PC-9 (cell line): ENCODE data around the gene SKI. TPM values are rescaled to one million over a fixed set of nuclear protein-coding genes. Genes with fewer than 3 reads are reported as not detected.

Experiments used
- BruUV-seq: library from RNA; stranded (reverse); fragments of 400-500 nt; replicated peaks from 2 replicates; lab custom pipeline; 2021; lab: Mats Ljungman, UMichigan
- CTCF ChIA-PET: fragments of 300-600 bp; sonication (Branson Sonifier 250); formaldehyde crosslinking; loops from one replicate; lab custom pipeline; 2022; ENCODE audit warnings: antibody characterized with exemption; lab: Charles Lee
- POLR2A ChIA-PET: fragments of 300-600 bp; sonication (Branson Sonifier 250); formaldehyde crosslinking; loops from one replicate; lab custom pipeline; 2022; ENCODE audit warnings: antibody characterized with exemption; ENCODE audit not compliant: unreplicated experiment; lab: Charles Lee
- DNase-seq, 2 experiments: peaks; one replicate each; pipeline versions ENCODE4 v3.0.0 to v3.0.0-alpha.2; 2015 to 2022; ENCODE audit warnings: mixed read lengths in 1 of 2
- H2AFZ ChIP-seq: fragments of 200-600 bp; sonication (generic); 2 replicates; pipeline ENCODE4 v1.8.1; 2017; ENCODE audit warnings: antibody characterized with exemption
- H3F3A ChIP-seq: fragments of 200-600 bp; sonication (generic); 2 replicates; pipeline ENCODE4 v1.8.1; 2017; ENCODE audit warnings: antibody characterized with exemption, mild to moderate bottlenecking, low read depth; ENCODE audit not compliant: insufficient read depth
- H3K27ac ChIP-seq: fragments of 200-600 bp; sonication (generic); 2 replicates; pipeline ENCODE4 v1.6.1; 2016; ENCODE audit warnings: mixed run types
- H3K27me3 ChIP-seq: fragments of 200-600 bp; sonication (generic); 2 replicates; pipeline ENCODE4 v1.6.1; 2016; ENCODE audit warnings: low read depth, mixed run types; ENCODE audit not compliant: insufficient read depth
- H3K36me3 ChIP-seq: fragments of 200-600 bp; sonication (generic); 2 replicates; pipeline ENCODE4 v1.6.1; 2016; ENCODE audit warnings: low read depth, mixed run types
- H3K4me1 ChIP-seq: fragments of 200-600 bp; sonication (generic); replicated peaks from 2 replicates; pipeline ENCODE4 v1.6.1; 2016; ENCODE audit warnings: mixed run types; ENCODE audit not compliant: insufficient read depth
- H3K4me2 ChIP-seq: fragments of 200-600 bp; sonication (generic); 2 replicates; pipeline ENCODE4 v1.6.1; 2017; ENCODE audit warnings: mixed run types
- H3K4me3 ChIP-seq: fragments of 200-600 bp; sonication (generic); 2 replicates; pipeline ENCODE4 v1.6.1; 2016; ENCODE audit warnings: mixed run types
- H3K79me2 ChIP-seq: fragments of 200-600 bp; sonication (generic); 2 replicates; pipeline ENCODE4 v1.6.1; 2017; ENCODE audit warnings: low read depth, mixed run types
- H3K9me2 ChIP-seq: fragments of 200-600 bp; sonication (generic); 2 replicates; pipeline ENCODE4 v1.8.1; 2017; ENCODE audit warnings: mild to moderate bottlenecking; ENCODE audit not compliant: insufficient read depth
- H3K9me3 ChIP-seq: fragments of 200-600 bp; sonication (generic); 2 replicates; pipeline ENCODE4 v1.8.1; 2016; ENCODE audit warnings: low read depth; ENCODE audit not compliant: insufficient read depth
- H4K20me1 ChIP-seq: fragments of 200-600 bp; sonication (generic); 2 replicates; pipeline ENCODE4 v1.8.1; 2017; ENCODE audit not compliant: insufficient read depth
- EZH2 ChIP-seq: fragments of 200-600 bp; sonication (generic); IDR thresholded peaks from 2 replicates; pipeline ENCODE4 v1.8.0; 2017; ENCODE audit warnings: antibody characterized with exemption, low read depth
- intact Hi-C: fragments of 100-400 bp; cut with micrococcal nuclease; formaldehyde crosslinking; loops from one replicate; pipeline ENCODE4 v1.10.0; 2022; ENCODE audit not compliant: unreplicated experiment
- total RNA-seq: library from RNA; stranded (reverse); gene quantifications from 2 replicates; pipeline ENCODE4 v1.2.3, GENCODE V29; 2021
- TF ChIP-seq, protein P1 (sequence below): fragments of 200-600 bp; sonication (generic); conservative IDR thresholded peaks from 2 replicates; pipeline ENCODE4 v1.6.1; 2017; ENCODE audit warnings: mixed run types, antibody characterized with exemption, mild to moderate bottlenecking, moderate library complexity

Gene SKI
- total RNA-seq, 1 experiment from 2014 or later, result 36.2 TPM

DNA sequence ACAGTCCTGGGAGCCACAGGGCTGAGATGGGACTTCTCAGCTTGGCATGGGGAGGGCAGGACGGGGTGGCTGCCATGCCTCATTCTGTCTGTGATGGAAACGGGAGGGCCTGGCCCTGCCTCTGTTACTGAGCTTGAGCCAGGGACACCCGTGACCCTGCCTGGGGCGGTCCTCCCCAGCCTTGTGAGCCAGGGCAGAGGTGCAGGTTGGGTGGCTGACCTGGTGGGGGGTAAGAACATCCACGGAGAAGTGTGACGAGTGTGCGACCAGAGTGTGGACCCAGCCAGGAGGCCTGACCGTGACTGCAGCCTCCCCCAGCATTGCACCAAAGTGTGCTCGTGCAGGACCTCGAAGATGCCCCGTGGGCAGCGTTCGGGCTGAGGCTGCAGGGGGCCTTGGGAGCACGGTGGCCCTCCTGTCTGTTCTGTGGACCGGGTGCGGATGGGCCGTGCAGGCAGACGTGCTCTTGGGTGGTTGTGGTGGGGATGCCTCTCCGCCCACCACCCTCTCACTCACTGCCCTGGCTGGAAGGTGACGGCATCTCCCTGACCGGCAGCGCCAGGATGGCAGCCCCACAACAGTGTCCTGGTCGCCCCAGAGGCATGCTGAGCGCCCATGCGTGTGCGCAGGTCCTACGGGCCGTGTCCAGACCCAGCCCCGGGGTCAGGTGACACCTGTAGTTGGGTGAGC is 45.4 kb downstream of the SKI start:
- BruUV-seq, result no TSS peak
- H3K79me2 ChIP-seq, result peaks cover 82% of the 10 kb centered on the region
- H3K4me3 ChIP-seq, result no peak overlapping the region
- H2AFZ ChIP-seq, result no peak overlapping the region
- H3K9me2 ChIP-seq, result no peaks in the 10 kb centered on the region
- no peaks in the 10 kb centered on the region for H3F3A ChIP-seq
- H3K36me3 ChIP-seq, result no peaks in the 10 kb centered on the region
- ChIA-PET POLR2A (no interaction called here), CTCF (no interaction called here)
- H3K4me2 ChIP-seq, result no peak overlapping the region
- peaks cover 77% of the 10 kb centered on the region for H4K20me1 ChIP-seq
- TF ChIP-seq EZH2, result no peak
- TF ChIP-seq, protein P1, sequence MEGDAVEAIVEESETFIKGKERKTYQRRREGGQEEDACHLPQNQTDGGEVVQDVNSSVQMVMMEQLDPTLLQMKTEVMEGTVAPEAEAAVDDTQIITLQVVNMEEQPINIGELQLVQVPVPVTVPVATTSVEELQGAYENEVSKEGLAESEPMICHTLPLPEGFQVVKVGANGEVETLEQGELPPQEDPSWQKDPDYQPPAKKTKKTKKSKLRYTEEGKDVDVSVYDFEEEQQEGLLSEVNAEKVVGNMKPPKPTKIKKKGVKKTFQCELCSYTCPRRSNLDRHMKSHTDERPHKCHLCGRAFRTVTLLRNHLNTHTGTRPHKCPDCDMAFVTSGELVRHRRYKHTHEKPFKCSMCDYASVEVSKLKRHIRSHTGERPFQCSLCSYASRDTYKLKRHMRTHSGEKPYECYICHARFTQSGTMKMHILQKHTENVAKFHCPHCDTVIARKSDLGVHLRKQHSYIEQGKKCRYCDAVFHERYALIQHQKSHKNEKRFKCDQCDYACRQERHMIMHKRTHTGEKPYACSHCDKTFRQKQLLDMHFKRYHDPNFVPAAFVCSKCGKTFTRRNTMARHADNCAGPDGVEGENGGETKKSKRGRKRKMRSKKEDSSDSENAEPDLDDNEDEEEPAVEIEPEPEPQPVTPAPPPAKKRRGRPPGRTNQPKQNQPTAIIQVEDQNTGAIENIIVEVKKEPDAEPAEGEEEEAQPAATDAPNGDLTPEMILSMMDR, result no peak
- H3K9me3 ChIP-seq, result no peaks in the 10 kb centered on the region
- intact Hi-C loops, result no loop called here
- no peaks in the 10 kb centered on the region for H3K27me3 ChIP-seq
- DNase-seq, result no peak
- no peaks in the 10 kb centered on the region for H3K4me1 ChIP-seq
- no peak overlapping the region for H3K27ac ChIP-seq

DNA sequence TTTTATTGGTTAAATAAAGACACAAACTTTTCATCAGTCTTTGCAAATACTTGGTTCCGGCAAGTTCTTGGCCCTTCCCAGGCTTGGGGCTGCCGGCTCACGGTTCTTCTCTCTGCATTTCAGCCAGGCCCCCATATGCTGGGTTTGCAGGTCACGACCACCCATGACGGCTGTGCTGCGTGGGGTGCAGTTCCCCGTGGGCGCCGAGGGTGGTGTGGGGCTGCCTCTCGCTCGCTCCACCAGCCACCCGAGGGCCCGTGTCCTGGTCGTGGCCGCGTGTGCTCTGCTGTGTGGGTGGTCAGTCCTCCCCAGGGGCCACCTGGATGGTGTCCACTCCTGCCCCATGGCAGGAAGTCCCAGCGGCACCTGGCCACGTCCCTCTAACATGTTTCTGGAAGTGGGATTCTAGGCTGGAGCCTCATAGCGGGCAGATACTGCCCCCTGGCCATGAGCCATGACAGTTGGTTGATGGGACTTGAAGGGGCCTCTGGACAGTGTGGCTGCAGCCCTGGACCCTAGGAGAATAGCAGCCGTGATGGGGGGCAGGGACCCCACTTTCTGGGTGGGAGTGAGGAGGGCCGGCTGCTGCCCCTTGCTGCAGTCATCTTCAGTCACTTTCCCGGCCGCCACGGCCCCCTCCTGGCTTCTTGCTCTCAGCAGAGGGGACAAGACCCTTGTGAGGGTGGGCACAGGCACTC is 46.3 kb downstream of the SKI start:
- ChIA-PET CTCF (no interaction called here), POLR2A (no interaction called here)
- no peak for DNase-seq
- H3F3A ChIP-seq, result no peaks in the 10 kb centered on the region
- no peak overlapping the region for H3K4me3 ChIP-seq
- intact Hi-C loops, result no loop called here
- no peaks in the 10 kb centered on the region for H3K36me3 ChIP-seq
- peaks cover 73% of the 10 kb centered on the region for H3K79me2 ChIP-seq
- TF ChIP-seq, protein P1, result no peak
- no peak for TF ChIP-seq EZH2
- no peak overlapping the region for H2AFZ ChIP-seq
- H3K9me2 ChIP-seq, result no peaks in the 10 kb centered on the region
- no peaks in the 10 kb centered on the region for H3K27me3 ChIP-seq
- H3K9me3 ChIP-seq, result no peaks in the 10 kb centered on the region
- H3K4me2 ChIP-seq, result no peak overlapping the region
- peaks cover 68% of the 10 kb centered on the region for H4K20me1 ChIP-seq
- no peak overlapping the region for H3K27ac ChIP-seq
- no TSS peak for BruUV-seq
- H3K4me1 ChIP-seq, result no peaks in the 10 kb centered on the region

DNA sequence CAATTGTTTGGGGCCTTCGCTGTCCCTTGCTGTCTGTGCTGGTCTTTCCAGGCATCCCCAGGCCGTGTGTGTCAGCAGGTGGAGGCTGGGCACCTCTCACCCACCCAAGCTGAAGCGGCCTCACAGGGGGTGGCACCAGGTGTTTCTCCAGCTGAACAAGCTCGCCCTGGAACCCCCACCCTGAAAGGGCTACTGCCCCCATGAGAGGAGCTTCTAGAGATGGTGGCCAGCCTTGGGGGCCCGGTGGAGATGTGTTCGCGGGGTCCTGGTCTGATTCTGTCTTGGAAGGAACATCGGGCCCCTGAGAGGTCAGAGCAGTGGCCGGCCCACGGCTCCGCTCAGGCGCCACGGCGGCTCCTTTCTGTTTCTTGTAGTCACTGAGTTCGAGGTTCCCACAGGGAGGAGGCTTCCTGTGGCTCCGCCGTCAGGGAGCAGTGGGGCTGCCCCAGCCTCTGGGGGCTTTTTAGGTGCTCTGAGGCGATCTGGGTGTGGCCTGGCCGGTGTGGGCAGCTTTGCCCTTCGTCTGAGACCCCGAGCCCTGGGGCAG is 46.9 kb downstream of the SKI start:
- H3K79me2 ChIP-seq, result peaks cover 70% of the 10 kb centered on the region
- POLR2A ChIA-PET, result no interaction called here
- no peak for DNase-seq
- H3K27me3 ChIP-seq, result no peaks in the 10 kb centered on the region
- H3K4me1 ChIP-seq, result no peaks in the 10 kb centered on the region
- no peak for TF ChIP-seq EZH2
- TF ChIP-seq, protein P1, result no peak
- no peaks in the 10 kb centered on the region for H3K9me2 ChIP-seq
- H3K27ac ChIP-seq, result no peak overlapping the region
- H2AFZ ChIP-seq, result no peak overlapping the region
- H3K4me3 ChIP-seq, result no peak overlapping the region
- 0 out of 2 replicates have a peak, but pooled peaks cover 5% of the 10 kb centered on the region for H3F3A ChIP-seq
- H3K4me2 ChIP-seq, result no peak overlapping the region
- CTCF ChIA-PET, result no interaction called here
- peaks cover 67% of the 10 kb centered on the region for H4K20me1 ChIP-seq
- no TSS peak for BruUV-seq
- intact Hi-C loops, result no loop called here
- H3K36me3 ChIP-seq, result no peaks in the 10 kb centered on the region
- H3K9me3 ChIP-seq, result no peaks in the 10 kb centered on the region
